GM19193 (cell line): Measurements from ENCODE around the gene ACSM5.
"Not testable (repeated sequence)": the region's sequence is repeated elsewhere in the genome, so short reads cannot be mapped to it uniquely, and the experiment has no call there.

Source experiments
- POLR2A ChIP-seq: IDR thresholded peaks from 4 replicates; pipeline ENCODE4 v1.6.1; 2011; ENCODE audit not compliant: insufficient read depth, insufficient read length; ENCODE audit errors: extremely low read depth

ACSM5 gene

DNA sequence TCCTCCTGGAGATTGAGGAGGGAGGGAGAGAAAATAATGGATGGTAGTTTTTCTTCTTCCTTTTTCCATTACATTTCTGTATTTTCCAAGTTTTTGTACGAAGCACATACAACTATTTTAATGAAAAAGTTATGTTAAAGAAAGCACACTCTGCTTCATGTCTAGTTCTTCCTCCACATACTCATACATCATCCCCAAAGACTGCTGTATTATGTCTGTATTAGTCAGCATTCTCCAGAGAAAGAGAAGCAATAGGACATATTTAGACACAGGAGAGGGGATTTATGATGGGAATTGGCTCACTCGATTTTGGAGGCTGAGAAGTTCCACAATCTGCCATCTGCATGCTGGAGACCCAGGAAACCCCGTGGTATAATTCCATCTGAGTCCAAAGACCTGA, 31.9 kb downstream of the ACSM5 start:
- TF ChIP-seq POLR2A = no peak

DNA sequence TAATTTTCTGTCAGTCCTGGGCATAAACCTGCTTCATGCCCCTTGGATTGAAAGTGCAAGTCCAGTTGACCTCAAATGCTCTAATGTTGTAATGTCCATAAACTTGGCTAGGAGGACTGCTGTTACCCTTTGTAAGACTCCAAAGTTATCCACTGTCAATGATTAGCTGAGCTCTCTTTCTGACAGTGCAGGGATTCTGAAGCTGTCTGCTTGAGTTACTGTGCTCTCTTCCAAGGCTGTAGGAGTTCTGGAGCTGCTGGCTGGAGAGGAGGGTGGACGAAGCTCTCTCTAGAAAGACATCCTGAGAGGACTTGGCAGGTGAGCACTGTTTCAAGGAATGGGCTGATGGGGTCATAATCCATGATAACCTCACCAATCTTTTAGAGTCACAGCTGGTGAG, 42.0 kb downstream of the ACSM5 start, which contains the start of gene ACSM2A:
Gene ACSM2A (plus strand): TSS at position 158 of the 400 bp plus-strand sequence. CDS start 8,594 bp downstream, outside the sequence.
- not testable (repeated sequence) for TF ChIP-seq POLR2A

DNA sequence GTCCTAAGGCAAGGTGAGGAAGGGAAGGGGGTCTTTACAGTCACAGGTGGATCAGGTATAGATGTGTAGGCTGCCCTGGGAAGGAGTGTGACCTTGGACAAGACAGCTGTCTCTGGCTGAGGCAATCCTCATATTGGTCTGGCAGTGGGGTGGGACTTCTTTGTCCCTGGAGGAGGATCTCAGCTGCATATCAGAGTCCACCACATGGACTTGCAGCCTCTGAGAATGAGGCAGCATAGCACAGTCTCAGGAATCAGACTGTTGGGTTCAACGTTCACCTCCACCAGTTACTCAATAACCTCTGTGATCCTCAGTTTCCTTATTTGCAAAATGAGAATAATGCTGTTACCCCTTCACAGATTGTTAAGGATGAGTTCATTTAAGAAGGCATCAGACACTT, 75.4 kb downstream of the ACSM5 start:
- TF ChIP-seq POLR2A = no peak

DNA sequence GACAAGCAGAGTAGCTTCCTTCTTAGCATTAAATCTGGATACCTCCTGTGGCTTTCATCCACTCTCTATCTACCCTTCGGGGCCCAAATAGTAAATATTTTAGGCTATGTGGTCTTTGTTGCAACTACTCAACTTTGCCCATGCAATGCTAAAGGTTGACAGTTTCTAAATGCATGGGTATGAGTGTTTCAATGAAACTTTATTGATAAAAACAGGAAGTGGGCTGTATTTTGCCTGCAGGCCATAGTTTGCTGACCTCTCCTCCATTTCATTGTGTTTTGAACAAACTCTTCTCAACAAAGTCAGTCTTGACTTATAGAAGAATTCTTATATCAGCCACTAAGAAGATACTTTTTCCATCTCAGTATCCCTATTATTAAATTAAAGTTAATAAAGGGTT, 76.1 kb downstream of the ACSM5 start:
- no peak for TF ChIP-seq POLR2A
